Peyer's patch (tissue), 4 donors: ENCODE data around the gene GTF3C1.

Source experiments
- CTCF ChIP-seq, 6 experiments: fragments of 450-650 bp in 4 of 6; fragments of 200-600 bp in 2 of 6; sonication (generic) in 1 of 6; IDR thresholded peaks; one replicate each; pipeline ENCODE4 v1.5.1; 2017 to 2019; ENCODE audit warnings: antibody characterized with exemption in 6 of 6, mild to moderate bottlenecking in 3 of 6, moderate library complexity in 1 of 6
- POLR2A ChIP-seq, 2 donors: fragments of 450-650 bp; IDR thresholded peaks; one replicate each; pipeline ENCODE4 v1.5.1; 2017; ENCODE audit warnings: antibody characterized with exemption in 2 of 2, mild to moderate bottlenecking in 2 of 2, moderate library complexity in 2 of 2

GRCh38 chr16:27597361-27597760 lies 47.6 kb upstream of the GTF3C1 start:
- TF ChIP-seq CTCF (IDR thresholded peaks at IDR 0.05) (no peak), POLR2A (IDR thresholded peaks at IDR 0.05) (no peak)
